B cell (primary cell): Measurements from ENCODE around the gene BTN2A1. TPM values are rescaled to one million over a fixed set of nuclear protein-coding genes. Genes with fewer than 3 reads are reported as not detected.
A peak's percentile ranks its signal among the peaks of the same experiment; 100 is the strongest.

Experiments
- ATAC-seq: fragments of 200-7000 bp; cut with Tn5 transposase; one replicate; pipeline ENCODE4 v1.10.0; 2021; ENCODE audit warnings: low read depth, mild to moderate bottlenecking, moderate number of reproducible peaks, moderate library complexity
- CTCF ChIA-PET: fragments of 350-600 bp; sonication (Branson Sonifier 250); formaldehyde crosslinking; loops from one replicate; lab custom pipeline; 2021; ENCODE audit warnings: antibody characterized with exemption, inconsistent platforms; lab: Charles Lee
- POLR2A ChIA-PET: fragments of 350-600 bp; sonication (Branson Sonifier 250); formaldehyde crosslinking; loops from one replicate; lab custom pipeline; 2021; ENCODE audit warnings: antibody characterized with exemption; lab: Charles Lee
- DNase-seq: peaks from one replicate; pipeline ENCODE4 v3.0.0; 2013
- H2AFZ ChIP-seq: 2 replicates; pipeline ENCODE4 v1.6.1; 2012; ENCODE audit warnings: mild to moderate bottlenecking, low read depth, low read length; ENCODE audit not compliant: insufficient read depth, poor library complexity, severe bottlenecking
- H3K27ac ChIP-seq, 2 donors: 1 replicate in 1 of 2; 2 replicates in 1 of 2; pipeline ENCODE4 v1.5.1; 2012 to 2013; ENCODE audit warnings: low read length in 2 of 2, mild to moderate bottlenecking in 2 of 2, moderate library complexity in 1 of 2
- H3K27me3 ChIP-seq, 4 experiments: fragments of 200-600 bp in 1 of 4; sonication (generic) in 1 of 4; replicated peaks in 1 of 4; 1 replicate in 2 of 4; 2 replicates in 2 of 4; pipeline versions ENCODE4 v1.6.1 to v1.7.0; 2013 to 2016; ENCODE audit warnings: low read length in 3 of 4, mild to moderate bottlenecking in 2 of 4, mixed read lengths in 1 of 4, moderate library complexity in 1 of 4; ENCODE audit not compliant: insufficient read depth in 4 of 4, control insufficient read depth in 3 of 4; ENCODE audit errors: control extremely low read depth in 1 of 4
- H3K36me3 ChIP-seq, 2 experiments: replicated peaks in 1 of 2; 1 replicate in 1 of 2; 2 replicates in 1 of 2; pipeline versions ENCODE4 v1.6.1 to v1.7.1; 2013; ENCODE audit warnings: low read length in 1 of 2; ENCODE audit not compliant: insufficient read depth in 2 of 2, control insufficient read depth in 1 of 2; ENCODE audit errors: control extremely low read depth in 1 of 2, extremely low read depth in 1 of 2
- H3K4me1 ChIP-seq, 2 donors: fragments of 200-600 bp in 1 of 2; sonication (generic) in 1 of 2; 1 replicate in 1 of 2; 2 replicates in 1 of 2; pipeline versions ENCODE4 v1.5.1 to v1.6.1; 2013 to 2017; ENCODE audit warnings: low read length in 2 of 2; ENCODE audit not compliant: control insufficient read depth in 2 of 2, insufficient read depth in 2 of 2
- H3K4me2 ChIP-seq: replicated peaks from 2 replicates; pipeline ENCODE3; 2012; ENCODE audit warnings: mild to moderate bottlenecking, low read depth, low read length; ENCODE audit not compliant: poor library complexity, severe bottlenecking
- H3K4me3 ChIP-seq, 5 experiments: fragments of 200-600 bp in 1 of 5; sonication (generic) in 1 of 5; 1 replicate in 3 of 5; 2 replicates in 2 of 5; pipeline versions ENCODE4 v1.5.1 to v1.7.0; 2011 to 2016; ENCODE audit warnings: low read length in 4 of 5, mild to moderate bottlenecking in 4 of 5, low read depth in 2 of 5, control low read depth in 1 of 5, moderate library complexity in 1 of 5; ENCODE audit not compliant: insufficient read depth in 1 of 5; ENCODE audit errors: control extremely low read depth in 1 of 5, extremely low read depth in 1 of 5
- H3K79me2 ChIP-seq: fragments of 200-600 bp; sonication (generic); one replicate; pipeline ENCODE4 v1.6.0; 2016; ENCODE audit warnings: low read length; ENCODE audit not compliant: control insufficient read depth, insufficient read depth
- H3K9ac ChIP-seq: fragments of 200-600 bp; sonication (generic); 2 replicates; pipeline ENCODE4 v1.6.1; 2017; ENCODE audit warnings: mild to moderate bottlenecking, low read length, moderate library complexity
- H3K9me3 ChIP-seq, 3 donors: one replicate each; pipeline versions ENCODE4 v1.6.1 to v1.7.1; 2013; ENCODE audit warnings: low read length in 2 of 3; ENCODE audit not compliant: control insufficient read depth in 2 of 3, insufficient read depth in 1 of 3; ENCODE audit errors: control extremely low read depth in 1 of 3
- H4K20me1 ChIP-seq: 2 replicates; pipeline ENCODE4 v1.6.0; 2012; ENCODE audit warnings: mild to moderate bottlenecking, low read length; ENCODE audit not compliant: insufficient read depth, control insufficient read depth, poor library complexity, severe bottlenecking
- H3K27ac Mint-ChIP-seq: one replicate; pipeline ENCODE4 v1.8.0; 2021; ENCODE audit warnings: mixed read lengths
- H3K27me3 Mint-ChIP-seq: one replicate; pipeline ENCODE4 v1.8.0; 2021; ENCODE audit warnings: mixed read lengths
- H3K4me1 Mint-ChIP-seq: one replicate; pipeline ENCODE4 v1.8.0; 2021; ENCODE audit warnings: mixed read lengths
- H3K4me3 Mint-ChIP-seq: one replicate; pipeline ENCODE4 v1.8.0; 2021; ENCODE audit warnings: mixed read lengths
- H3K9me3 Mint-ChIP-seq: one replicate; pipeline ENCODE4 v1.8.0; 2022; ENCODE audit warnings: mixed read lengths; ENCODE audit not compliant: insufficient read depth
- CTCF ChIP-seq: fragments of 200-600 bp; IDR thresholded peaks from one replicate; pipeline ENCODE4 v1.8.0; 2022; ENCODE audit warnings: antibody characterized with exemption, mild to moderate bottlenecking
- EZH2 ChIP-seq: IDR thresholded peaks from 2 replicates; pipeline ENCODE4 v1.6.1; 2012; ENCODE audit warnings: borderline replicate concordance, low read depth, mild to moderate bottlenecking, moderate library complexity, low read length; ENCODE audit not compliant: insufficient read depth, poor library complexity, severe bottlenecking
- WGBS: methylation state at CpG from one replicate; pipeline ENCODE4 v1.1.5; 2013; ENCODE audit warnings: missing lambda C conversion rate; ENCODE audit not compliant: insufficient coverage; 5-methylcytosine and 5-hydroxymethylcytosine counted together
- intact Hi-C: fragments of 100-400 bp; cut with micrococcal nuclease; formaldehyde crosslinking; loops from one replicate; pipeline ENCODE4 v1.10.0; 2022
- polyA minus RNA-seq: library from RNA; depleted of rRNA, polyadenylated mRNA; stranded (reverse); fragments of >200 nt; gene quantifications from 2 replicates; pipeline ENCODE4 v1.2.3, GENCODE V29; 2012
- polyA plus RNA-seq: library from polyadenylated mRNA; depleted of rRNA; stranded (reverse); fragments of >200 nt; gene quantifications from 2 replicates; pipeline ENCODE4 v1.2.3, GENCODE V29; 2012
- total RNA-seq, 2 donors: library from RNA; stranded (reverse); fragments of 120-200 nt in 1 of 2; gene quantifications; 1 replicate in 1 of 2; 2 replicates in 1 of 2; pipeline versions ENCODE4 v1.2.3 to v1.2.4, GENCODE V29; 2013 to 2022

The BTN2A1 gene
- total RNA-seq = 63.3 and 69.6 TPM in 2 replicates
- total RNA-seq (2013) = 19.1 TPM
- polyA plus RNA-seq = 55.1 and 60.2 TPM in 2 replicates
- 20.1 and 22.6 TPM in 2 replicates for polyA minus RNA-seq

GRCh38 chr6:26457806-26458688, at the start of gene BTN2A1:
Gene BTN2A1 (plus strand): TSS chr6:26457955. CDS start chr6:26458637, 682 bp downstream.
- Histone ChIP-seq H3K4me1 (peaks cover 30 to 47% of the 10 kb centered on the region in 2 donors), H2AFZ (peak within 1 kb of the TSS; percentile 99), H3K36me3 (peaks cover 0 to 44% of the 10 kb centered on the region in 2 experiments), H3K4me2 (peak within 1 kb of the TSS; percentile 82), H3K9ac (peak within 1 kb of the TSS; percentile 97), H3K4me3 (peak within 1 kb of the TSS; percentile 75 to 96 (median 92)), H3K27me3 (no peaks in the 10 kb centered on the region), H3K27ac (peak within 1 kb of the TSS; percentile 77 to 89), H4K20me1 (peaks cover 5% of the 10 kb centered on the region), H3K79me2 (peaks cover 41% of the 10 kb centered on the region), H3K9me3 (no peaks in the 10 kb centered on the region)
- DNase-seq (peak; percentile 89), ATAC-seq (peak; percentile 96)
- TF ChIP-seq CTCF (no peak), EZH2 (no peak)
- Mint-ChIP-seq H3K9me3 (no peaks in the 10 kb centered on the region), H3K27ac (peak within 1 kb of the TSS; percentile 98), H3K4me3 (peak within 1 kb of the TSS; percentile 100), H3K4me1 (peaks cover 72% of the 10 kb centered on the region), H3K27me3 (no peaks in the 10 kb centered on the region)
- WGBS = under 1% methylated on average over 22 of the region's 31 CpGs
- intact Hi-C loops = loop anchor here (1.0 to 5.0 kb wide), 7 partner anchors 16 to 110 kb away; partner anchors contain the start of genes BTN3A3 and HMGN4
- ChIA-PET POLR2A (no interaction called here), CTCF (no interaction called here)
